Neutrophil (primary cell): ENCODE measurements around the gene LSM11.

Source experiments
- H3K27ac ChIP-seq: fragments of 200-600 bp; sonication (generic); 2 replicates; pipeline ENCODE4 v1.5.1; 2016; ENCODE audit warnings: mild to moderate bottlenecking, moderate library complexity
- H3K27me3 ChIP-seq: fragments of 200-600 bp; sonication (generic); 2 replicates; pipeline ENCODE4 v1.6.0; 2016; ENCODE audit warnings: mild to moderate bottlenecking
- H3K36me3 ChIP-seq: fragments of 200-600 bp; sonication (generic); 2 replicates; pipeline ENCODE4 v1.5.1; 2017
- H3K4me1 ChIP-seq, 2 experiments: fragments of 200-600 bp in 1 of 2; sonication (generic) in 1 of 2; 1 replicate in 1 of 2; 2 replicates in 1 of 2; pipeline versions ENCODE4 v1.5.1 to v1.6.1; 2013 to 2016; ENCODE audit warnings: low read depth in 1 of 2, low read length in 1 of 2, mild to moderate bottlenecking in 1 of 2, moderate library complexity in 1 of 2; ENCODE audit not compliant: control insufficient read depth in 1 of 2, insufficient read depth in 1 of 2
- H3K4me3 ChIP-seq, 2 experiments: fragments of 200-600 bp in 1 of 2; sonication (generic) in 1 of 2; 1 replicate in 1 of 2; 2 replicates in 1 of 2; pipeline ENCODE4 v1.5.1; 2013 to 2016; ENCODE audit warnings: low read depth in 1 of 2, low read length in 1 of 2, mild to moderate bottlenecking in 1 of 2, moderate library complexity in 1 of 2
- H3K9me3 ChIP-seq: fragments of 200-600 bp; sonication (generic); 2 replicates; pipeline ENCODE4 v1.5.1; 2016
- TF ChIP-seq, protein P1 (sequence below): fragments of 200-600 bp; sonication (generic); IDR thresholded peaks from 2 replicates; pipeline ENCODE4 v1.5.1; 2016; ENCODE audit warnings: antibody characterized with exemption

The LSM11 gene

DNA sequence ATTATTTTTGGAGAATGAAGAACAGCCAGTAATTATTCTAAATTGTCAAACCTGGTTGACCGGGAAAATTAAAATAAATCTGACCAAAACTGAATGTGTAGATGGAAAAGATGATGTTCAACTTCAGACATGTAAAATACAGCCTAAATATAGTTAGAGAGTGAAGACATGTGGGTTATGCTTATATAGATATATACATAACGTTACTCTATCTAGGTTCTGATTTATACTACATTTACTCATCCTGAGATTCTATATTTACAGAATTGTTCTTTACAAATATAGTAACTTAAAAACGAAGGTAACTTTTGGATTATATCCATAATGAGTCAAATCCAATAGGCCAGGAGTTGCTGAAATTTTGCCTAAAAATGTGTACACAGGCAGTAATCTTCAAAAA lies 33.1 kb upstream of the LSM11 start:
- H3K4me1 ChIP-seq, result no peaks in the 10 kb centered on the region
- H3K4me3 ChIP-seq, result no peak overlapping the region
- no peak overlapping the region for H3K27ac ChIP-seq
- H3K9me3 ChIP-seq, result no peaks in the 10 kb centered on the region
- H3K36me3 ChIP-seq, result no peaks in the 10 kb centered on the region
- peaks cover 14% of the 10 kb centered on the region for H3K27me3 ChIP-seq
- TF ChIP-seq, protein P1, sequence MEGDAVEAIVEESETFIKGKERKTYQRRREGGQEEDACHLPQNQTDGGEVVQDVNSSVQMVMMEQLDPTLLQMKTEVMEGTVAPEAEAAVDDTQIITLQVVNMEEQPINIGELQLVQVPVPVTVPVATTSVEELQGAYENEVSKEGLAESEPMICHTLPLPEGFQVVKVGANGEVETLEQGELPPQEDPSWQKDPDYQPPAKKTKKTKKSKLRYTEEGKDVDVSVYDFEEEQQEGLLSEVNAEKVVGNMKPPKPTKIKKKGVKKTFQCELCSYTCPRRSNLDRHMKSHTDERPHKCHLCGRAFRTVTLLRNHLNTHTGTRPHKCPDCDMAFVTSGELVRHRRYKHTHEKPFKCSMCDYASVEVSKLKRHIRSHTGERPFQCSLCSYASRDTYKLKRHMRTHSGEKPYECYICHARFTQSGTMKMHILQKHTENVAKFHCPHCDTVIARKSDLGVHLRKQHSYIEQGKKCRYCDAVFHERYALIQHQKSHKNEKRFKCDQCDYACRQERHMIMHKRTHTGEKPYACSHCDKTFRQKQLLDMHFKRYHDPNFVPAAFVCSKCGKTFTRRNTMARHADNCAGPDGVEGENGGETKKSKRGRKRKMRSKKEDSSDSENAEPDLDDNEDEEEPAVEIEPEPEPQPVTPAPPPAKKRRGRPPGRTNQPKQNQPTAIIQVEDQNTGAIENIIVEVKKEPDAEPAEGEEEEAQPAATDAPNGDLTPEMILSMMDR, result no peak

GRCh38 chr5:157710882-157711281 lies 32.6 kb upstream of the LSM11 start:
- TF ChIP-seq, protein P1, result no peak
- Histone ChIP-seq H3K27ac (no peak overlapping the region), H3K9me3 (no peaks in the 10 kb centered on the region), H3K4me3 (no peak overlapping the region), H3K36me3 (no peaks in the 10 kb centered on the region), H3K27me3 (peaks cover 14% of the 10 kb centered on the region), H3K4me1 (no peaks in the 10 kb centered on the region)

- Histone ChIP-seq H3K9me3 (no peaks in the 10 kb centered on the region), H3K4me3 (no peak overlapping the region), H3K27ac (no peak overlapping the region), H3K4me1 (no peaks in the 10 kb centered on the region), H3K36me3 (no peaks in the 10 kb centered on the region), H3K27me3 (peaks cover 14% of the 10 kb centered on the region)
- TF ChIP-seq, protein P1, result no peak
Measured at GRCh38 chr5:157713830-157714595, 29.5 kb upstream of the LSM11 start.

DNA sequence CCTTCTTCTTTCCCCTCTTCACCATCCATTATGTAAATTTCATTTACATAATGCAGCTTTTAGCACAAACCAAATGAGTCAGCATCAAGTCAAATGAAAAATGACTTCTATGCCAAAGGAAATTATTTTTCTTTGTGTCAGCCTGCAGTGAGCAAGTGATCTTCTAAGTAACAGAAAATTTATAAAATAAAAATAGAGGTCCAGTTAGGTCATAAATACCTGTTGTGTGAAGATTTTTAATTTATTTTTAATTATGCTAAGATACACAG lies 29.0 kb upstream of the LSM11 start:
- TF ChIP-seq, protein P1, result no peak

DNA sequence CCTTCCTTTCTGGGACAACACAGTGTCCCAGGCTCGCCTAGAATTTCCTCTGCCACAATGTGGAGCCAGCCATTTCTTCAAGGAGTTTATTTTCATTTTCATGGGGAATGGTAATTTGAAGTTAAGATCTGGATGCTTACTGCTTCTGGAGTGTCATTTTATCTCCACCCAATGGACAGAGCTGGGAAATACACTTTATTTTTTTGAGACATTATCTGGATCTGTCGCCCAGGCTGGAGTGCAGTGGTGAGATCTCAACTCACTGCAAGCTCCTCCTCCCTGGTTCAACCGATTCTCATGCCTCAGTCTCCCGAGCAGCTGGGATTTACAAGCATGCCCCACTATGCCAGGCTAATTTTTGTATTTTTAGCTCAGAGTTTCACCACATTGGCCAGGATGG lies 25.0 kb upstream of the LSM11 start:
- Histone ChIP-seq H3K27me3 (no peaks in the 10 kb centered on the region), H3K4me1 (no peaks in the 10 kb centered on the region), H3K4me3 (no peak overlapping the region), H3K36me3 (no peaks in the 10 kb centered on the region), H3K9me3 (no peaks in the 10 kb centered on the region), H3K27ac (no peak overlapping the region)
- TF ChIP-seq, protein P1, result peak; percentile 48

More for the DNA sequence above, 29.0 kb upstream of the LSM11 start:
- peaks cover 11% of the 10 kb centered on the region for H3K27me3 ChIP-seq
- no peak overlapping the region for H3K4me3 ChIP-seq
- H3K27ac ChIP-seq, result no peak overlapping the region
- H3K9me3 ChIP-seq, result no peaks in the 10 kb centered on the region
- no peaks in the 10 kb centered on the region for H3K36me3 ChIP-seq
- H3K4me1 ChIP-seq, result no peaks in the 10 kb centered on the region
